ENCODE measurements around the gene GHR.
"Not testable (repeated sequence)": the region's sequence is repeated elsewhere in the genome, so short reads cannot be mapped to it uniquely, and the experiment has no call there.

Gene GHR

DNA sequence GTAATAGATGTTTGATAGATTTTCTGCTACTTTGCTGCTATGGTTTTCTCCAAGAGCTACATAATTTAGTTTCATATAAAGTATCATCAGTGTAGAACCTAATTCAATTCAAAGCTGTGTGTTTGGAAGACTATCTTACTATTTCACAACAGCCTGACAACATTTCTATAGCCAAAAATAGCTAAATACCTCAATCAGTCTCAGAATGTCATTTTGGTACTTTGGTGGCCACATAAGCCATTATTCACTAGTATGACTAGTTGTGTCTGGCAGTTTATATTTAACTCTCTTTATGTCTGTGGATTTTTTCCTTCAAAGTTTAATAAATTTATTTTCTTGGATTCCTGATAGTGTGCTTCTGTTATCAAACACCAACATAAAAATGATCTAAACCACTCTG lies 298.2 kb downstream of the GHR start:
- no peaks in the 10 kb centered on the region for H3K36me3 ChIP-seq (ENCODE audit: insufficient read depth, low read length)
- no peak for DNase-seq (ENCODE audit: low read depth, low spot score)
- H3K9me3 ChIP-seq (ENCODE audit: low read depth, low read length): no peaks in the 10 kb centered on the region
- H3K9ac ChIP-seq (ENCODE audit: insufficient read length): no peak overlapping the region
- no peak overlapping the region for H3K27ac ChIP-seq
- no peak overlapping the region for H3K4me3 ChIP-seq
- TF ChIP-seq FOXP2 (optimal IDR thresholded peaks at IDR 0.05; ENCODE audit: control extremely low read depth, extremely low read length, insufficient read depth): no peak
- no peak for TF ChIP-seq POLR2AphosphoS5 (IDR thresholded peaks at IDR 0.05; ENCODE audit: borderline replicate concordance, low read depth, low read length)
- TF ChIP-seq EZH2 (IDR thresholded peaks at IDR 0.05): no peak

DNA sequence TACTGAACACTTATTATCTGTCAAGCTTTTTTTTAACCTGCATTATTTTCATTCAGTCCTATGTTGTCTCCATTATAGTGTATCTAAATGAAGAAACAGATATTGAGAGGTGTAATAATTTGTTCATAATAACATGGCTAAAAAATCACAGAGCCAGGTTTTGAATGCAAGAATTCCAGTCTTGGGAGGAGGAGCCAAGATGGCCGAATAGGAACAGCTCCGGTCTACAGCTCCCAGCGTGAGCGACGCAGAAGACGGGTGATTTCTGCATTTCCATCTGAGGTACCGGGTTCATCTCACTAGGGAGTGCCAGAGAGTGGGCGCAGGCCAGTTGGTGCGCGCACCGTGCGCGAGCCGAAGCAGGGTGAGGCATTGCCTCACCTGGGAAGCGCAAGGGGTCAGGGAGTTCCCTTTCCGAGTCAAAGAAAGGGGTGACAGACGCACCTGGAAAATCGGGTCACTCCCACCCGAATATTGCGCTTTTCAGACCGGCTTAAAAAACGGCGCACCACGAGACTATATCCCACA lies 311.4 kb downstream of the GHR start:
- H3K9ac ChIP-seq (ENCODE audit: insufficient read length); DNase-seq (ENCODE audit: low read depth, low spot score); H3K4me3 ChIP-seq; H3K9me3 ChIP-seq (ENCODE audit: low read depth, low read length); H3K27ac ChIP-seq; H3K36me3 ChIP-seq (ENCODE audit: insufficient read depth, low read length): not testable (repeated sequence)

DNA sequence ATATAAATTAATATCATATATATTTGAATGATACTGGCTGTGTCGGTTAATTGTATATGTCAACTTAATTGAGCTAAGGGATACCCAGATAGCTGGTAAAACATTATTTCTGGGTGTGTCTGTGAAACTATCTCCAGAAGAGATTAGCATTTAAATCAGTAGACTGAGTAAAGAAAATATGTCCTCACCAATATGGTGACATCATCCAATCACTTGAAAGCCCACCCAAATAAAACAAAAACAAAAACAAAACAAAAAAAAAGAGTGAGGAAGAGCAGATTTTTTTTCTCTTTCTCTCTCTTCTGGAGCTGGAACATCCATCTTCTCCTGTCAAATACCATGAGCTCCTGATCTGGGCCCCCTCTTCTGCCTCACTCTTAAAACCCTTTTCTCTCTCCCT lies 317.7 kb downstream of the GHR start:
- Histone ChIP-seq H3K4me3 (no peak overlapping the region), H3K9ac (ENCODE audit: insufficient read length) (no peak overlapping the region), H3K27ac (no peak overlapping the region), H3K36me3 (ENCODE audit: insufficient read depth, low read length) (no peaks in the 10 kb centered on the region), H3K9me3 (ENCODE audit: low read depth, low read length) (no peaks in the 10 kb centered on the region)
- TF ChIP-seq POLR2AphosphoS5 (IDR thresholded peaks at IDR 0.05; ENCODE audit: borderline replicate concordance, low read depth, low read length) (no peak), FOXP2 (optimal IDR thresholded peaks at IDR 0.05; ENCODE audit: control extremely low read depth, extremely low read length, insufficient read depth) (no peak), EZH2 (IDR thresholded peaks at IDR 0.05) (no peak)
- no peak for DNase-seq (ENCODE audit: low read depth, low spot score)

DNA sequence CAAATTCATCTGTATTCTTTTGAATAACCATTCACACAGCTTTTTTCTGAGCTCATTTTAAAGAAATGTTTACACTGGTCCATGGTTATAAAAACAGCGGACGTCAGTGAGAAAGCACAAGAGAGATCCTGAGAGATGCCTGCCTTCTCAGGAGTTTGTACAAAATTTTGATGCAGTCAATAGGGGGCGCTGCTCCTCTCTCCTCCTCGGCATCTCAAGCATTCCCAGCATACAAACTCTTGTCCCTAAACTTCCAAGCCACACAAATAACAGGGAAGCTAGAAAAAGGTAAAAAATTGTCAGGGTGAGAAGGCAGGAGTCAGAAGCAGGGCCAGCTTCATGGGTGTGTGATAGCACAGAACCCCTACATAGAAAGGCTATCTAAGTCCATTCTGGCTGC lies 322.2 kb downstream of the GHR start:
- no peaks in the 10 kb centered on the region for H3K36me3 ChIP-seq (ENCODE audit: insufficient read depth, low read length)
- no peaks in the 10 kb centered on the region for H3K9me3 ChIP-seq (ENCODE audit: low read depth, low read length)
- TF ChIP-seq POLR2AphosphoS5 (IDR thresholded peaks at IDR 0.05; ENCODE audit: borderline replicate concordance, low read depth, low read length): no peak
- no peak for TF ChIP-seq FOXP2 (optimal IDR thresholded peaks at IDR 0.05; ENCODE audit: control extremely low read depth, extremely low read length, insufficient read depth)
- no peak for TF ChIP-seq EZH2 (IDR thresholded peaks at IDR 0.05)
- no peak overlapping the region for H3K9ac ChIP-seq (ENCODE audit: insufficient read length)
- H3K27ac ChIP-seq: no peak overlapping the region
- H3K4me3 ChIP-seq: no peak overlapping the region
- no peak for DNase-seq (ENCODE audit: low read depth, low spot score)

DNA sequence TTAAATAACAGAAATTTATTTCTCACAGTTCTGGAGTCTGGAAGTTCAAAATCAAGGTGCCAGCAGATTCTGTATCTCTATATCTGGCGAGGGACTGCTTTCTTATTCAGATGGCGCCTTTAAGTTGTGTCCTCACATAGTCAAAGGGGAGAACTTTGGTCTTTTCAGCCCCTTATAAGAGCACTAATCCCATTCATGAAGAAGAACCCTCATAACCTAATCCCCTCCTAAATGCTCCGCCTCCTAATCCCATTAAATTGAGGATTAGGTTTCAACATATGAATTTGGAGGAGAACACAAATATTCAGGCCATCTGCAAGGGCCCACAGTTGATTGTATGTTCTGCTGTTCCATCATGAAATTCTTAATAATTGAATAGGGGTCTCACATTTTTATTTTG lies 322.6 kb downstream of the GHR start:
- H3K9me3 ChIP-seq (ENCODE audit: low read depth, low read length): no peaks in the 10 kb centered on the region
- no peak overlapping the region for H3K4me3 ChIP-seq
- TF ChIP-seq EZH2 (IDR thresholded peaks at IDR 0.05) (no peak), POLR2AphosphoS5 (IDR thresholded peaks at IDR 0.05; ENCODE audit: borderline replicate concordance, low read depth, low read length) (no peak), FOXP2 (optimal IDR thresholded peaks at IDR 0.05; ENCODE audit: control extremely low read depth, extremely low read length, insufficient read depth) (no peak)
- no peak overlapping the region for H3K27ac ChIP-seq
- no peak for DNase-seq (ENCODE audit: low read depth, low spot score)
- no peaks in the 10 kb centered on the region for H3K36me3 ChIP-seq (ENCODE audit: insufficient read depth, low read length)
- no peak overlapping the region for H3K9ac ChIP-seq (ENCODE audit: insufficient read length)

DNA sequence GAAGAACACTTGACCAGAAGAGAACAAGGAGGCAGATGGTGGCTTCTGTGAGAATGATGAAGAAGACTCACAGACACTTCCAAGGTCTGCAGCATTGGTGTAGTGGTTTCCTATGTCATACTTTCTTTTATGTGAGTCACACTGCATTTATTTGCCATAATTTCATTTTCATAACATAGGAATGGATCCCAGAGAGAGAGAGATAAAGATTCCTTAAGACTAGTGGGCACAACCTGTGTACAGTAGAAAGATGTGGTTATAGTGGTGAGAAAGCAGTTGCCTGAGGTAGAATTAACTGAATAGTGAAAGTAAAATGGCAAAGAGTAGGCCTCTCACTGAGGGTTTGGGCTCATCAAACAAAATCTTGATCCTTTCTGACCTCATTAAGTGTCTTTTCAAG lies 325.8 kb downstream of the GHR start:
- Histone ChIP-seq H3K4me3 (no peak overlapping the region), H3K9ac (ENCODE audit: insufficient read length) (no peak overlapping the region)

DNA sequence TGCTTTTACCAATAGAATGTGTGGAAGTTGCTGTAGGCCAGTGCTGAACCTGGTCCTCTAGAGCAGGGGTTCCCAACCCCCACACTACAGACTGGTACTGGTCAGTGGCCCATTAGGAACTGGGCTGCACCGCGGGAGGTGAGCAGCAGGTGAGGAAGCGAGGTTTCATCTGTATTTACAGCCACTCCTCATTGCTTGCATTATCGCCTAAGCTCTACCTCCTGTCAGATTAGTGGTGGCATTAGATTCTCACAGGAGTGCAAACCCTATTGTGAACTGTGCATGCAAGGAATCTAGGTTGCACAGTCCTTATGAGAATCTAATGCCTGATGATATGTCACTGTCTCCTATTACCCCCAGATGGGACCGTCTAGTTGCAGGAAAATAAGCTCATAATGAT lies 327.3 kb downstream of the GHR start:
- TF ChIP-seq FOXP2 (optimal IDR thresholded peaks at IDR 0.05; ENCODE audit: control extremely low read depth, extremely low read length, insufficient read depth) (no peak), EZH2 (IDR thresholded peaks at IDR 0.05) (no peak), POLR2AphosphoS5 (IDR thresholded peaks at IDR 0.05; ENCODE audit: borderline replicate concordance, low read depth, low read length) (no peak)
- Histone ChIP-seq H3K4me3 (no peak overlapping the region), H3K36me3 (ENCODE audit: insufficient read depth, low read length) (no peaks in the 10 kb centered on the region), H3K27ac (no peak overlapping the region), H3K9me3 (ENCODE audit: low read depth, low read length) (no peaks in the 10 kb centered on the region), H3K9ac (ENCODE audit: insufficient read length) (no peak overlapping the region)
- no peak for DNase-seq (ENCODE audit: low read depth, low spot score)

More for the DNA sequence above, 325.8 kb downstream of the GHR start:
- Histone ChIP-seq H3K9me3 (ENCODE audit: low read depth, low read length) (no peaks in the 10 kb centered on the region), H3K36me3 (ENCODE audit: insufficient read depth, low read length) (no peaks in the 10 kb centered on the region), H3K27ac (no peak overlapping the region)
- no peak for DNase-seq (ENCODE audit: low read depth, low spot score)
- TF ChIP-seq FOXP2 (optimal IDR thresholded peaks at IDR 0.05; ENCODE audit: control extremely low read depth, extremely low read length, insufficient read depth) (no peak), EZH2 (IDR thresholded peaks at IDR 0.05) (no peak), POLR2AphosphoS5 (IDR thresholded peaks at IDR 0.05; ENCODE audit: borderline replicate concordance, low read depth, low read length) (no peak)

DNA sequence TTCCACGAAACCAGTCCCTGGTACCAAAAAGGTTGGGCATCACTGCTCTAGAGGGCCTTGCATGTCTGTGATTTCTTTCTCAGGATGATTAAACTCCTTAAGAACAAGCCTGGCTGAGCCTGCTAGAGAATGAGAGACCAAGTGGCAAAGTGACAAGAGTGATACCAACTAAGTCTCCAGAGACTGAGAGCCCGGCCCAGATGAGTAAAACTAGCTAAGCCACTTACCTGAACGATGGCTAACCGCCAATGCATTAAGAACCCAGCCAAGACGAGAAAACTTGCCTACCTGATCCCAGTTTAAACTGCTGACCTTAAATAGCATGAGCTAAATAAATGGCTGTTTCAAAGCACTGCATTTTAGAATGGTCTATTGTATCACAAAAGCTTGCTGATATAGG lies 327.8 kb downstream of the GHR start:
- no peak overlapping the region for H3K27ac ChIP-seq
- no peak for TF ChIP-seq POLR2AphosphoS5 (IDR thresholded peaks at IDR 0.05; ENCODE audit: borderline replicate concordance, low read depth, low read length)
- no peak overlapping the region for H3K4me3 ChIP-seq
- H3K36me3 ChIP-seq (ENCODE audit: insufficient read depth, low read length): no peaks in the 10 kb centered on the region
- DNase-seq (ENCODE audit: low read depth, low spot score): no peak
- no peaks in the 10 kb centered on the region for H3K9me3 ChIP-seq (ENCODE audit: low read depth, low read length)
- no peak overlapping the region for H3K9ac ChIP-seq (ENCODE audit: insufficient read length)

DNA sequence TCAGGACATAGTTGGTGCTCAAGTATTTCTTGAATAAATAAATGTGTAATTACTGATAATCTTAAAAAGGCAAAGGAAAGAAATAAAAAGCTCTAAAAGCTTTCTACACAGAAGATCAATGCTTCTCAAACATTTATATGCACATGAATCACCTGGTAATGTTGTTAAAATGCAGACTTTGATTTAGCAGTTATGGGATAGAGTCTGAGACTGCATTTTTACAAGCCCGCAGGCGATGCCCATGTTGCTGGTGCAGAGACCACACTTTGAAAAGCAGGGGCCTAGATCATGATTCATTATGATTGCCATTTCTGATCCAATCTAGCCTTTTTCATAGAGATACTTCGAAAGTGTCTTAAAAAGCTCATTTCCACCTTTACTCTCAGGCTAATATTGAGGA lies 329.9 kb downstream of the GHR start:
- no peak for DNase-seq (ENCODE audit: low read depth, low spot score)
- no peak for TF ChIP-seq EZH2 (IDR thresholded peaks at IDR 0.05)
- TF ChIP-seq POLR2AphosphoS5 (IDR thresholded peaks at IDR 0.05; ENCODE audit: borderline replicate concordance, low read depth, low read length): no peak
- no peak for TF ChIP-seq FOXP2 (optimal IDR thresholded peaks at IDR 0.05; ENCODE audit: control extremely low read depth, extremely low read length, insufficient read depth)
- Histone ChIP-seq H3K4me3 (no peak overlapping the region), H3K36me3 (ENCODE audit: insufficient read depth, low read length) (no peaks in the 10 kb centered on the region), H3K27ac (no peak overlapping the region), H3K9me3 (ENCODE audit: low read depth, low read length) (no peaks in the 10 kb centered on the region), H3K9ac (ENCODE audit: insufficient read length) (no peak overlapping the region)

All from SK-N-MC (cell line).